Regular cardiac myocyte (primary cell): ENCODE measurements around the gene ADAM23. TPM values are rescaled to one million over a fixed set of nuclear protein-coding genes. Genes with fewer than 3 reads are reported as not detected.

Experiments
- total RNA-seq: library from RNA; depleted of rRNA; stranded (reverse); fragments of >200 nt; gene quantifications from 2 replicates; pipeline ENCODE4 v1.2.3, GENCODE V29; 2014

Gene ADAM23
- total RNA-seq: 3.9 and 4.4 TPM in 2 replicates

GRCh38 chr2:206442833-206443734, at the start of gene ADAM23:
ADAM23 (plus strand) TSS chr2:206443532; CDS start chr2:206443867, 335 bp downstream.

GRCh38 chr2:206642075-206643025, 199.0 kb downstream of the ADAM23 start, which contains the start of gene FAM237A:
FAM237A (plus strand) TSS chr2:206642487; CDS start chr2:206644237, 1,750 bp downstream.

Other genes starting within 250 kb of the ADAM23 start
- gene ZDBF2, start 168.9 kb upstream of the ADAM23 start, total RNA-seq: 12.1 and 26.2 TPM in 2 replicates
- not detected in 2 replicates for gene FAM237A, start 199.0 kb downstream of the ADAM23 start, total RNA-seq